HG03460 (cell line): Measurements from ENCODE around the gene HDAC10.

Experiments
- ATAC-seq: cut with Tn5 transposase; IDR thresholded peaks from one replicate; pipeline ENCODE4 v1.9.1; 2021; ENCODE audit not compliant: unreplicated experiment

Gene HDAC10

GRCh38 chr22:50270666-50271394 lies 19.8 kb upstream of the HDAC10 start:
- ATAC-seq = no peak

- ATAC-seq = no peak
Observed at GRCh38 chr22:50269970-50270665, 19.1 kb upstream of the HDAC10 start, which contains the start of gene MAPK11. Gene MAPK11 (minus strand): TSS chr22:50270380. CDS start chr22:50270292, 88 bp downstream.

GRCh38 chr22:50269573-50269969 lies 18.5 kb upstream of the HDAC10 start:
- ATAC-seq = no peak

GRCh38 chr22:50268655-50269113 lies 17.6 kb upstream of the HDAC10 start:
- ATAC-seq = no peak

GRCh38 chr22:50267591-50268390 lies 16.7 kb upstream of the HDAC10 start:
- ATAC-seq = no peak

- ATAC-seq = no peak
Observed at GRCh38 chr22:50266994-50267393, 15.9 kb upstream of the HDAC10 start.

GRCh38 chr22:50264946-50265669 lies 14.0 kb upstream of the HDAC10 start:
- ATAC-seq = no peak

- ATAC-seq = no peak
Observed at GRCh38 chr22:50264104-50264745, 13.2 kb upstream of the HDAC10 start.

- ATAC-seq = no peak
Observed at GRCh38 chr22:50262973-50263617, 12.0 kb upstream of the HDAC10 start.

GRCh38 chr22:50262460-50262911 lies 11.4 kb upstream of the HDAC10 start:
- ATAC-seq = no peak

GRCh38 chr22:50261615-50262459 lies 10.8 kb upstream of the HDAC10 start, which contains the start of gene MAPK12:
Gene MAPK12 (minus strand): TSS chr22:50261683. CDS start chr22:50261509, 174 bp downstream.
- no peak for ATAC-seq

- ATAC-seq = no peak
Observed at GRCh38 chr22:50260801-50261614, 9.9 kb upstream of the HDAC10 start.

GRCh38 chr22:50260434-50260800 lies 9.4 kb upstream of the HDAC10 start:
- no peak for ATAC-seq

- no peak for ATAC-seq
Observed at GRCh38 chr22:50259302-50259701, 8.2 kb upstream of the HDAC10 start.

GRCh38 chr22:50258361-50259292 lies 7.6 kb upstream of the HDAC10 start:
- no peak for ATAC-seq

- ATAC-seq = no peak
Observed at GRCh38 chr22:50257451-50258360, 6.6 kb upstream of the HDAC10 start.
